ACC112 (cell line): ENCODE results near the gene SERPINE2.

Experiments used
- H2AFZ ChIP-seq: fragments of 200-600 bp; sonication (generic); one replicate; pipeline ENCODE4 v1.6.0; 2017; ENCODE audit warnings: antibody characterized with exemption, low read length; ENCODE audit not compliant: unreplicated experiment
- H3K27ac ChIP-seq: fragments of 200-600 bp; sonication (generic); 2 replicates; pipeline ENCODE4 v1.5.1; 2014; ENCODE audit warnings: low read depth, mild to moderate bottlenecking, antibody characterized with exemption, low read length, moderate library complexity
- H3K27me3 ChIP-seq: fragments of 200-600 bp; sonication (generic); 2 replicates; pipeline ENCODE4 v1.6.1; 2014; ENCODE audit warnings: mild to moderate bottlenecking, antibody characterized with exemption, low read length, moderate library complexity, mixed read lengths; ENCODE audit not compliant: insufficient read depth
- H3K36me3 ChIP-seq: fragments of 200-600 bp; sonication (generic); 2 replicates; pipeline ENCODE4 v1.6.1; 2016; ENCODE audit warnings: mild to moderate bottlenecking, antibody characterized with exemption, low read length, moderate library complexity, mixed read lengths; ENCODE audit not compliant: insufficient read depth
- H3K4me1 ChIP-seq: fragments of 200-600 bp; sonication (generic); one replicate; pipeline ENCODE4 v1.6.1; 2016; ENCODE audit warnings: low read length, mixed read lengths; ENCODE audit not compliant: insufficient read depth, unreplicated experiment, control insufficient read depth
- H3K4me3 ChIP-seq: fragments of 200-600 bp; sonication (generic); 2 replicates; pipeline ENCODE4 v1.5.1; 2014; ENCODE audit warnings: mild to moderate bottlenecking, low read depth, low read length
- H3K79me2 ChIP-seq: fragments of 200-600 bp; sonication (generic); one replicate; pipeline ENCODE4 v1.6.0; 2016; ENCODE audit warnings: low read length; ENCODE audit not compliant: control insufficient read depth, unreplicated experiment, insufficient read depth

SERPINE2 gene, protein sequence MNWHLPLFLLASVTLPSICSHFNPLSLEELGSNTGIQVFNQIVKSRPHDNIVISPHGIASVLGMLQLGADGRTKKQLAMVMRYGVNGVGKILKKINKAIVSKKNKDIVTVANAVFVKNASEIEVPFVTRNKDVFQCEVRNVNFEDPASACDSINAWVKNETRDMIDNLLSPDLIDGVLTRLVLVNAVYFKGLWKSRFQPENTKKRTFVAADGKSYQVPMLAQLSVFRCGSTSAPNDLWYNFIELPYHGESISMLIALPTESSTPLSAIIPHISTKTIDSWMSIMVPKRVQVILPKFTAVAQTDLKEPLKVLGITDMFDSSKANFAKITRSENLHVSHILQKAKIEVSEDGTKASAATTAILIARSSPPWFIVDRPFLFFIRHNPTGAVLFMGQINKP

DNA sequence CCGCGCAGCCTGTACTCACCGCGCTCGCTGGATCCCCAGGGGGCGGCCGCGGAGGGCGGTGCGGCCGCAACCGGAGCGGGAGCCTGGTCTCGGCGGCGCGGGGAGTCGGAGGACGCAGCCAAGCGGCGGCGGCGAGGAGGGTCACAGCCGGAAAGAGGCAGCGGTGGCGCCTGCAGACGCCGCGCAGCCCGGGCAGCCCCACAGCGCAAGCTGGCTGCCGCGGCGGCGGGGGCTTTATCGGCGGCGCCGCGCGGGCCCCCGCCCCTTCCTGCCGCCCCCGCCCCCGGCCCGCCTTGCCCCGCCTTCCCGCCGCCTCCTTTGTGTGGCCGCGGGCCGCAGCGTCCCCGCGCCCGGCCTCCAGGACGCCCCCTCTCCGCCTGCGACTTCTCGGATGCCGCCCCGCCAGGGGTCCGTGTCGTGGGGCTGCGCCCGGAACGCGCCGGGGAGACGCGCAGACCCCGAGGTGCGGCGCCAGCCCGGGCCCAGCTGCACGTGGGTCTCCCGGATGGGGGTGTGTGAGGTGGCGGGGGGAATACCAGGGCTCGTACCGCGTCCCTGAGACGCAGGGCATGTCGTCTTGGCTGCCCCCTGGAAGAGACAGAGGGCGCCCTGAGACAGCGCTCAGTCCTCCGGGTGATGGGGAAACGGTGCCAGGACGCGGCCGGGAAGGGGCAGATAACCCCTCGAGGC lies at the start of gene SERPINE2:
TSS of gene SERPINE2 (minus strand) at position 207 of the 690 bp plus-strand sequence. CDS start 37,386 bp downstream, outside the sequence.
- Histone ChIP-seq H3K4me1 (peaks cover 46% of the 10 kb centered on the region), H3K79me2 (peaks cover 48% of the 10 kb centered on the region), H3K36me3 (no peaks in the 10 kb centered on the region), H3K27me3 (no peaks in the 10 kb centered on the region), H2AFZ (peak within 1 kb of the TSS; percentile 91), H3K27ac (no peak within 1 kb of the TSS), H3K4me3 (peak within 1 kb of the TSS; percentile 93)

DNA sequence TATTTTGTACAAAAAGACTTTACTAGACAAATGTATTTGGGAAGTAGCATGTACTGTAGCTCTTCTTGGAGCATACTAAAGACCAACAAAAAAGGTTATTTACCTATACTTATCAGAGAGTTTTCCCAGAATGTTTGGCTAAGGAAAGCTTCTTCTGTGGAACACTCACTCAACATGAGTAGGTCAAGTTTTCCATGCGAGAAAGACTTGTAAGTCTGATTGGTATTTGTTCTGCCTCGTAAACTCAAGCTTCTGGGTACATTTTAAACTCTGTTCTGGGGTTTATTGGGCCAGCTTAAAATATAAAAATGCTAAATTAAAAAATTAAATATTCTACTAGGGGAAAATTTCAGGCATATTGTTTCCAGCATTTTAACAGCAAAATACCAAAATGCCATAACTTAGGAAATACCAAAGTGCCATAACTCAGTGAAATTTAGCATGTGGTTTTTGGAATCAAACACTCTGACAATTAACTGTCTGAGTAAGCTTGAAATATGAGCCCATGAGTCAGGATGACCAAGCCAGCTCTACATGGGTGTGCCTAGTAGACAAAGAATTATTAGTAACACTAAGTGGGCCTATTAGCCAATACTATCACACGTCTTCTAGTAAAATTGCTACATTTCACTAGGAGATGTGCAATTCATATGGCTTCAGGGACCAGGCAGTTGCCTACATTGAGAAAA lies 47.3 kb upstream of the SERPINE2 start:
- 0 out of 2 replicates have a peak, but pooled peaks cover 4% of the 10 kb centered on the region for H3K36me3 ChIP-seq
- peak overlapping the region; percentile 4; the same call in 1 of the 2 replicates for H3K4me3 ChIP-seq
- H3K4me1 ChIP-seq = peaks cover 31% of the 10 kb centered on the region
- no peak overlapping the region for H2AFZ ChIP-seq
- H3K79me2 ChIP-seq = no peaks in the 10 kb centered on the region
- no peaks in the 10 kb centered on the region for H3K27me3 ChIP-seq
- H3K27ac ChIP-seq = peak overlapping the region; percentile 94

DNA sequence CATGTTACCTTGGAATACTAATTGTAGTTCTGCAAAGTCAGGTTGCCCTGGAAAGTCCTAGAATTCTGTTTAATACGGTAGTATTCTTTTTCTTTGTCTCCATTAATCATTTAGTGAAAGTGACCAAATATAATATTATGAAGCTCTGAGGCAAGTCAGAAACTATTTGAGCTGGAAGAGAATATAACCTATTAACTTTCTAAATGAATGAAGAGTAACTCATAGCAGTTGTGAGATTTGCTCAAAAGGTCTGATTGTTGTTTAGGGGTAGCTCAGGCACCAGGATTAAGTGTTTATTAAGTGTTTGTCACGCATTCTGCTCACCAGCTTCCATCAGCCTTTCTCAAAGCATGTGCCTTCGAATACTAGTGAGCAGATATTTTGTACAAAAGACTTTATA lies 46.7 kb upstream of the SERPINE2 start:
- Histone ChIP-seq H2AFZ (no peak overlapping the region), H3K27ac (peak overlapping the region; percentile 94), H3K27me3 (no peaks in the 10 kb centered on the region), H3K36me3 (0 out of 2 replicates have a peak, but pooled peaks cover 4% of the 10 kb centered on the region), H3K79me2 (no peaks in the 10 kb centered on the region), H3K4me1 (peaks cover 31% of the 10 kb centered on the region), H3K4me3 (peak overlapping the region; percentile 4; the same call in 1 of the 2 replicates)

DNA sequence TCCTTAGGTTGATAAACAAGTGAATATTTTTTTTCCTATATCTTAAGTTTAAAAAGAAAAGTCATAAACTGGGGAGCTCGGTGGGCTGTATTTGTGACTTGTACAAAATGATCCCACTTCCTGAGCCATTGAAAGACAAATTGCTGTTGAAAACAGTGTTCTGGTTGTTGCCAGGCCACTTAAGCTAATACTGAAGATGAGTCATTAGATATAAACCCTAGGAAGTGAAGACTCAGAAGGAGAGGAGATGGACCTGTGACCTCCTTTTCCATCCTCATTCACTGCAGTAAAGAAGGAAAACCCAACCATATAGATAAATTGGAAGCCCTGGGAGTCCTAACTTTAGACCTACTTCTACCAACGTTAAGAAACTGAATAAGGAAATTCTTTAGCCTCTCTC lies 46.2 kb upstream of the SERPINE2 start:
- Histone ChIP-seq H2AFZ (peak overlapping the region; percentile 19), H3K27me3 (no peaks in the 10 kb centered on the region), H3K4me1 (peaks cover 31% of the 10 kb centered on the region), H3K79me2 (no peaks in the 10 kb centered on the region), H3K4me3 (peak overlapping the region; percentile 4; the same call in 1 of the 2 replicates), H3K27ac (peak overlapping the region; percentile 94), H3K36me3 (0 out of 2 replicates have a peak, but pooled peaks cover 4% of the 10 kb centered on the region)

DNA sequence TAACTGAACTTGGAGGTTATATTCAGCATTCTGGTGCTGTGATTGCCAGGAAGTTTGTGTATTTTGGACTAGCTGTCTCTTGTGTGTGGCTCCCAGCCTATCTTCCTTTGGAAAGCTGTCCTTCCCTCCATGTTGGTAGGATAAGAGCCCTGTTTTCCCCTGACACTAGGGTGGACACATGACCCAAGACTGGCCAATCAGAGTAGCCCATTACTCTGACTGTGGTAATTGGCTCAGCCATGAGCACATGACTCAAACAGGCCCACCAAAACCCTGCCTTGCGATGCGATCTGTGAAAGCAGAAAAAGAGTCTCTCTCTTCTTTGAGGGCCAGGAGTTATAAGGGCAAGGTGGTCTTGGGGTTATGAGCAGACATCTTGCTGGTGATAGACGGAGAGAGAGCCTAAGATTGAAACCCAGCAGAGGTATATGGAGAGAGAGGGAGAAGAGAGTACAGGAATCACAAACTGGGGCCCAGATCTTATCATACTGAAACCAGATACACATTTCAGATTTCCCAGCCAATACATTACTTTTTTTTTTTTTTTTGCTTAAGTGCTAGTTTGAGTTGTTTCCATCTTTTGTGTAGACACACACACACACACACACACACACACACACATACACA lies 45.3 kb upstream of the SERPINE2 start:
- Histone ChIP-seq H3K79me2 (no peaks in the 10 kb centered on the region), H3K4me3 (no peak overlapping the region), H3K27ac (peak overlapping the region; percentile 94), H3K27me3 (no peaks in the 10 kb centered on the region), H3K4me1 (peaks cover 31% of the 10 kb centered on the region), H2AFZ (peak overlapping the region; percentile 70), H3K36me3 (0 out of 2 replicates have a peak, but pooled peaks cover 4% of the 10 kb centered on the region)

DNA sequence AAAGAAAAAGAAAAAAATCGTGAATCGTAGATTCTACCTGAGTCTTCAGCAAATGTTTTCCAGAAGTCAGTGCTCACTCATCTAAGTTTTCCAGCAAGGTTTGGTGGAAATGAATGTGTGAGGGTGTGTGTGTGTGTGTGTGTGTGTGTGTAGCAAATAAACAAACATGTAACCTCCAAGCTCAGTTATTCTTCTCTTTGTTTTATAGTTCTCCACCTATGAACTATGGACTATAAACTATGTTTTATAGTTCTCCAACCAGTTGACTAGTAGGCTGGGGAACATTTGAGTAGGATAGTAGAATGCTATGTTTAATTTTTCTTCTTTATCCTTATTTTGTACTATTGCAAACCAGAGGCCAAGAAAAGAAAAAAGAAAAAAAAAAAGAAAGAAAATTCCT lies 44.6 kb upstream of the SERPINE2 start:
- Histone ChIP-seq H3K36me3 (0 out of 2 replicates have a peak, but pooled peaks cover 4% of the 10 kb centered on the region), H3K79me2 (no peaks in the 10 kb centered on the region), H3K4me1 (peaks cover 31% of the 10 kb centered on the region), H3K27ac (no peak overlapping the region), H2AFZ (peak overlapping the region; percentile 70), H3K27me3 (no peaks in the 10 kb centered on the region), H3K4me3 (no peak overlapping the region)

DNA sequence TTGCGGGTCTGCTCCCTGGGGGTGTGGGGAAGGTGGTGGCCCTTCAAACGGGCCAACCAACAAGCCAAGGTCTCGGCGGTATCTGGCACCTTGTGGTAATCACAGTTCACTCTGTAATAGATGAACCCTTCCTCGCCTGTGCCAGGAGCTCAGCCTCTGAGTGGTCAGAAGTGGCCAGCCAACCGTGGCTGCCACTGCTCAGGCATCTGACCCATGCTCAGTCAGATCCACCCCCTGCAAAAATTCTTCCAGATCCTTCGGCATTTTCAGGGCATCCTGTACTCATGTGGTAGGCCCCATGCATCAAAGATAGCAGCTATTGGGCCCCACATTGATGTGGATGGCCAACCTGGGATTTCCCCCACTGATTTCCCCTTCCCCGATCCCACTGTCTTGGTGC lies 39.6 kb upstream of the SERPINE2 start:
- Histone ChIP-seq H3K4me3 (no peak overlapping the region), H3K4me1 (no peaks in the 10 kb centered on the region), H3K36me3 (no peaks in the 10 kb centered on the region), H2AFZ (no peak overlapping the region), H3K27me3 (no peaks in the 10 kb centered on the region), H3K79me2 (no peaks in the 10 kb centered on the region), H3K27ac (no peak overlapping the region)

DNA sequence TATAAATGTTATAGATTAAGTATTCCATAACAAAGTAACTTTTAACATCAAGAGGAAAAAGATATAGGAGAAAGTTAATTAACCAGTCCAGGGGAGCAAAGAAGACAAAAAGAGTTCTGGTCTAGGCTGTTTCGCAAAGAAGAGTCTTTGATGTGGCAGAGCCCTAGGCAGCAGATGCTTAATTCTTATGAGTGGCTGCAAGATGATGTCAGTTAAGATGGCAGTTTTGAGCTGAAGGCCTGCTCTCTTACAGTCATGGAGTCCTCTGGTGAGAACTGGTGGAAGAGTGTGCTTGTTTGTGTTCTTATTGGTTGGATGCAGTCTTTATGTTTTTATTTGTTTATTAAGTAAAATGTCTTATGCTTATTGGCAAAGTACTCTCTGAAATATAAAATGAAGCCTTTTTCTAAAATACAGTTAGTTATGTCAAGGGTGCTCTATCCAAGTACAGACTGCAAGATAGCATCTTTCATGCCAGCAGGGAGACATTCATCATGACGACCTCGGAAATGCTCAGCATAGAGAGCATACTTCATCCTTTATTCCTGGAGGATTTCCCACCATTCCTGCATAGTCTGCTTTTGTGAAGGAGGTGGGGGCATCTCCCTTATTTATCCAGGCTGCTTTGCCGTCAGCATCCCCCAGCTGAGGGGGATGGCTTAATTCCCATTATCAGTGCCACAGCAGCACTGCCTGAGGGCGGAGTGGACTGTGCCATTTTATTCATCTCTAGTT lies 38.9 kb upstream of the SERPINE2 start:
- H3K79me2 ChIP-seq = no peaks in the 10 kb centered on the region
- H3K36me3 ChIP-seq = no peaks in the 10 kb centered on the region
- H3K4me1 ChIP-seq = no peaks in the 10 kb centered on the region
- no peak overlapping the region for H2AFZ ChIP-seq
- H3K27ac ChIP-seq = no peak overlapping the region
- H3K27me3 ChIP-seq = no peaks in the 10 kb centered on the region
- H3K4me3 ChIP-seq = no peak overlapping the region

DNA sequence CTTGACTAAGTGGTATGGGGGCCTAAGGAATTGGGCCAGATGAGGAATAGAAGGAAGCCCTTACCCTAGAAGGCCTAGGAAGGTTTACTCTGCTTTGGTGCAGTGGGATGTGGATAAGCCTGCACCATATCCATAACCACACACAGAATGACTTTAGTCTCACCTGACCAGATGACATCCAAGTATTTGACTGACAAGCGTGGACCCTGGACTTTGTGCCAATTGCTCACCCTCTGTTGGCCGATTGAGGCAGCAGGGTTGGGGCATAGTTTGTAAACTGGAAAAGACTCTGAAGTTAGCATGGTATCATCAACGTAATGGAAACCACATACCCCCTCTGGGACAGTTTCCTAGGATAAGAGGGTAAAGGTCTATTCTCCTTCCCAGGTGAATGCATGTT lies 36.5 kb upstream of the SERPINE2 start:
- Histone ChIP-seq H3K27ac (no peak overlapping the region), H3K79me2 (no peaks in the 10 kb centered on the region), H3K4me1 (no peaks in the 10 kb centered on the region), H3K4me3 (no peak overlapping the region), H3K36me3 (no peaks in the 10 kb centered on the region), H3K27me3 (no peaks in the 10 kb centered on the region), H2AFZ (no peak overlapping the region)
